SJSA1 (cell line): Measurements from ENCODE around the gene BLMH. TPM values are rescaled to one million over a fixed set of nuclear protein-coding genes. Genes with fewer than 3 reads are reported as not detected.
"Not testable (repeated sequence)": the region's sequence is repeated elsewhere in the genome, so short reads cannot be mapped to it uniquely, and the experiment has no call there.

Experiments
- DNase-seq, 2 experiments: peaks; one replicate each; pipeline ENCODE4 v3.0.0-alpha.2; 2015 to 2020; ENCODE audit warnings: low spot score in 2 of 2, low read depth in 1 of 2
- H3K27ac ChIP-seq: fragments of 250-450 bp; sonication (Bioruptor Pico); 2 replicates; pipeline ENCODE4 v1.5.1; 2020; ENCODE audit warnings: mild to moderate bottlenecking, moderate library complexity
- H3K27me3 ChIP-seq: fragments of 250-450 bp; sonication (Bioruptor Pico); replicated peaks from 2 replicates; pipeline ENCODE4 v1.5.1; 2020; ENCODE audit warnings: mild to moderate bottlenecking, moderate library complexity
- H3K36me3 ChIP-seq: fragments of 250-450 bp; sonication (Bioruptor Pico); 2 replicates; pipeline ENCODE4 v1.5.1; 2020; ENCODE audit warnings: mild to moderate bottlenecking
- H3K4me1 ChIP-seq: fragments of 250-450 bp; sonication (Bioruptor Pico); replicated peaks from 2 replicates; pipeline ENCODE4 v1.6.1; 2021; ENCODE audit warnings: mild to moderate bottlenecking
- H3K4me3 ChIP-seq: fragments of 250-450 bp; sonication (Bioruptor Pico); 2 replicates; pipeline ENCODE4 v1.5.1; 2020; ENCODE audit warnings: mild to moderate bottlenecking
- H3K9me3 ChIP-seq: fragments of 250-450 bp; sonication (Bioruptor Pico); replicated peaks from 2 replicates; pipeline ENCODE4 v1.5.1; 2020; ENCODE audit warnings: mild to moderate bottlenecking
- total RNA-seq: library from RNA; depleted of rRNA; stranded (reverse); fragments of >200 nt; shearing (Covaris generic); gene quantifications from 2 replicates; pipeline ENCODE4 v1.2.3, GENCODE V29; 2014

The BLMH gene
- total RNA-seq, 1 experiment from 2014 or later = 65.7 TPM

GRCh38 chr17:30236766-30237165 is 55.0 kb downstream of the BLMH start:
- Histone ChIP-seq H3K27me3 (peaks cover 48% of the 10 kb centered on the region), H3K36me3 (no peaks in the 10 kb centered on the region), H3K27ac (no peak overlapping the region), H3K9me3 (no peaks in the 10 kb centered on the region), H3K4me1 (peaks cover 10% of the 10 kb centered on the region), H3K4me3 (no peak overlapping the region)
- DNase-seq = no peak

GRCh38 chr17:30236297-30236624 is 55.5 kb downstream of the BLMH start:
- H3K4me1 ChIP-seq = peaks cover 10% of the 10 kb centered on the region
- no peak for DNase-seq
- H3K9me3 ChIP-seq = no peaks in the 10 kb centered on the region
- H3K27me3 ChIP-seq = peaks cover 52% of the 10 kb centered on the region
- H3K4me3 ChIP-seq = no peak overlapping the region
- no peak overlapping the region for H3K27ac ChIP-seq
- no peaks in the 10 kb centered on the region for H3K36me3 ChIP-seq

- Histone ChIP-seq H3K9me3 (no peaks in the 10 kb centered on the region), H3K27ac (no peak within 1 kb of the TSS), H3K27me3 (peaks cover 52% of the 10 kb centered on the region), H3K4me3 (no peak within 1 kb of the TSS), H3K4me1 (peaks cover 10% of the 10 kb centered on the region), H3K36me3 (no peaks in the 10 kb centered on the region)
- DNase-seq = no peak
These were observed 56.1 kb downstream of the BLMH start, which contains the start of gene SLC6A4 for GRCh38 chr17:30235386-30236296. TSS of gene SLC6A4 (minus strand) at chr17:30235697. CDS start at chr17:30221958, 13,739 bp downstream.

GRCh38 chr17:30234964-30235363 is 56.8 kb downstream of the BLMH start:
- H3K36me3 ChIP-seq = no peaks in the 10 kb centered on the region
- no peak overlapping the region for H3K27ac ChIP-seq
- H3K9me3 ChIP-seq = no peaks in the 10 kb centered on the region
- peaks cover 52% of the 10 kb centered on the region for H3K27me3 ChIP-seq
- H3K4me1 ChIP-seq = peaks cover 10% of the 10 kb centered on the region
- DNase-seq = no peak
- no peak overlapping the region for H3K4me3 ChIP-seq

GRCh38 chr17:30234296-30234695 is 57.4 kb downstream of the BLMH start:
- DNase-seq = no peak
- H3K36me3 ChIP-seq = no peaks in the 10 kb centered on the region
- no peak overlapping the region for H3K27ac ChIP-seq
- no peak overlapping the region for H3K4me3 ChIP-seq
- H3K27me3 ChIP-seq = peaks cover 52% of the 10 kb centered on the region
- peaks cover 10% of the 10 kb centered on the region for H3K4me1 ChIP-seq
- no peaks in the 10 kb centered on the region for H3K9me3 ChIP-seq

- no peak overlapping the region for H3K4me3 ChIP-seq
- peaks cover 10% of the 10 kb centered on the region for H3K4me1 ChIP-seq
- DNase-seq = no peak
- H3K9me3 ChIP-seq = no peaks in the 10 kb centered on the region
- no peaks in the 10 kb centered on the region for H3K36me3 ChIP-seq
- peaks cover 51% of the 10 kb centered on the region for H3K27me3 ChIP-seq
- H3K27ac ChIP-seq = no peak overlapping the region
These were observed 58.8 kb downstream of the BLMH start for GRCh38 chr17:30232824-30233427.

GRCh38 chr17:30232015-30232823 is 59.5 kb downstream of the BLMH start:
- no peak overlapping the region for H3K4me3 ChIP-seq
- H3K4me1 ChIP-seq = peaks cover 10% of the 10 kb centered on the region
- no peaks in the 10 kb centered on the region for H3K36me3 ChIP-seq
- no peak for DNase-seq
- H3K27me3 ChIP-seq = peaks cover 46% of the 10 kb centered on the region
- H3K27ac ChIP-seq = no peak overlapping the region
- H3K9me3 ChIP-seq = no peaks in the 10 kb centered on the region

- H3K27me3 ChIP-seq = peaks cover 34% of the 10 kb centered on the region
- DNase-seq = no peak
These were observed 61.1 kb downstream of the BLMH start for GRCh38 chr17:30230596-30231125.

GRCh38 chr17:30230009-30230408 is 61.7 kb downstream of the BLMH start:
- not testable (repeated sequence) for H3K36me3 ChIP-seq, H3K9me3 ChIP-seq, H3K27ac ChIP-seq, H3K4me1 ChIP-seq, H3K4me3 ChIP-seq, DNase-seq
- peaks cover 28% of the 10 kb centered on the region for H3K27me3 ChIP-seq

More at GRCh38 chr17:30230596-30231125, 61.1 kb downstream of the BLMH start:
- peaks cover 4% of the 10 kb centered on the region for H3K4me1 ChIP-seq
- no peak overlapping the region for H3K4me3 ChIP-seq
- no peak overlapping the region for H3K27ac ChIP-seq
- no peaks in the 10 kb centered on the region for H3K9me3 ChIP-seq
- H3K36me3 ChIP-seq = no peaks in the 10 kb centered on the region

- Histone ChIP-seq H3K4me3 (no peak overlapping the region), H3K36me3 (no peaks in the 10 kb centered on the region), H3K27ac (no peak overlapping the region), H3K9me3 (no peaks in the 10 kb centered on the region), H3K4me1 (no peaks in the 10 kb centered on the region), H3K27me3 (peaks cover 19% of the 10 kb centered on the region; the same call in 1 of the 2 replicates)
- DNase-seq = no peak
These were observed 62.7 kb downstream of the BLMH start for GRCh38 chr17:30229012-30229411.

GRCh38 chr17:30228011-30228410 is 63.7 kb downstream of the BLMH start:
- Histone ChIP-seq H3K36me3 (no peaks in the 10 kb centered on the region), H3K9me3 (no peaks in the 10 kb centered on the region), H3K27ac (no peak overlapping the region), H3K27me3 (peaks cover 10% of the 10 kb centered on the region; the same call in 1 of the 2 replicates), H3K4me3 (no peak overlapping the region), H3K4me1 (no peaks in the 10 kb centered on the region)
- no peak for DNase-seq

- DNase-seq = no peak
- Histone ChIP-seq H3K4me3 (no peak overlapping the region), H3K9me3 (no peaks in the 10 kb centered on the region), H3K27ac (no peak overlapping the region), H3K4me1 (no peaks in the 10 kb centered on the region), H3K27me3 (peaks cover 4% of the 10 kb centered on the region; the same call in 1 of the 2 replicates), H3K36me3 (no peaks in the 10 kb centered on the region)
These were observed 64.9 kb downstream of the BLMH start for GRCh38 chr17:30226878-30227277.

- Histone ChIP-seq H3K36me3 (no peaks in the 10 kb centered on the region), H3K27me3 (no peaks in the 10 kb centered on the region), H3K4me3 (no peak overlapping the region), H3K9me3 (no peaks in the 10 kb centered on the region), H3K4me1 (no peaks in the 10 kb centered on the region), H3K27ac (no peak overlapping the region)
- DNase-seq = no peak
These were observed 65.7 kb downstream of the BLMH start for GRCh38 chr17:30225919-30226553.
